Fibroblast of the aortic adventitia (primary cell): ENCODE data around the gene SERPINB1. TPM values are rescaled to one million over a fixed set of nuclear protein-coding genes. Genes with fewer than 3 reads are reported as not detected.
"Not testable (repeated sequence)": the region's sequence is repeated elsewhere in the genome, so short reads cannot be mapped to it uniquely, and the experiment has no call there.

Experiments used
- DNase-seq: peaks from one replicate; pipeline ENCODE4 v3.0.0-alpha.2; 2010; ENCODE audit warnings: low read depth
- H3K4me3 ChIP-seq: 2 replicates; pipeline ENCODE4 v1.5.1; 2011; ENCODE audit warnings: low read depth, mild to moderate bottlenecking, control low read depth, low read length, moderate library complexity
- total RNA-seq: library from RNA; depleted of rRNA; stranded (reverse); fragments of >200 nt; gene quantifications from 2 replicates; pipeline ENCODE4 v1.2.3, GENCODE V29; 2012; ENCODE audit warnings: low replicate concordance
- TF ChIP-seq, protein P1 (sequence below): IDR thresholded peaks from 2 replicates; pipeline ENCODE4 v1.5.1; 2011; ENCODE audit warnings: mild to moderate bottlenecking, low read length, control low read depth, inconsistent platforms; ENCODE audit not compliant: insufficient read depth

The SERPINB1 gene
- total RNA-seq, 1 donor = 22.1 TPM

DNA sequence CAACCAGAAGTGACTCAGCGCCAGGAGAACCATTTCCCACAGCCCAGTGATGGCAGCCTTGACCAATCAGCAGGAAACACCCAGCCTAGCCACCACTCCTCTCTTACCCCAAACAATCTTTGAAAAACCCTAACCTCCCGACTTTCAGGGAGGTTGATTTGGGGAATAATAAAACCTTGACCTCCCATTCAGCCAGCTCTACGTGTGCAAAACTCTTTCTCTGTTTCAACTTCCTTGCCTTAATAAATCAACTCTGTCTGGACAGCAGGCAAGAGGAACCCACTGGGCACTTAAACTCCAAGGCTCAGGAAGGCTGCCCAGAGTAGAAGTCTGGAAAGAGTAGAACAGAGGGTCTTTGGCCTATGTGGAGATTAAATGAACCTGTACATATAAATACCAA is 35.0 kb downstream of the SERPINB1 start:
- DNase-seq = no peak
- no peak overlapping the region for H3K4me3 ChIP-seq
- TF ChIP-seq, protein P1, sequence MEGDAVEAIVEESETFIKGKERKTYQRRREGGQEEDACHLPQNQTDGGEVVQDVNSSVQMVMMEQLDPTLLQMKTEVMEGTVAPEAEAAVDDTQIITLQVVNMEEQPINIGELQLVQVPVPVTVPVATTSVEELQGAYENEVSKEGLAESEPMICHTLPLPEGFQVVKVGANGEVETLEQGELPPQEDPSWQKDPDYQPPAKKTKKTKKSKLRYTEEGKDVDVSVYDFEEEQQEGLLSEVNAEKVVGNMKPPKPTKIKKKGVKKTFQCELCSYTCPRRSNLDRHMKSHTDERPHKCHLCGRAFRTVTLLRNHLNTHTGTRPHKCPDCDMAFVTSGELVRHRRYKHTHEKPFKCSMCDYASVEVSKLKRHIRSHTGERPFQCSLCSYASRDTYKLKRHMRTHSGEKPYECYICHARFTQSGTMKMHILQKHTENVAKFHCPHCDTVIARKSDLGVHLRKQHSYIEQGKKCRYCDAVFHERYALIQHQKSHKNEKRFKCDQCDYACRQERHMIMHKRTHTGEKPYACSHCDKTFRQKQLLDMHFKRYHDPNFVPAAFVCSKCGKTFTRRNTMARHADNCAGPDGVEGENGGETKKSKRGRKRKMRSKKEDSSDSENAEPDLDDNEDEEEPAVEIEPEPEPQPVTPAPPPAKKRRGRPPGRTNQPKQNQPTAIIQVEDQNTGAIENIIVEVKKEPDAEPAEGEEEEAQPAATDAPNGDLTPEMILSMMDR = no peak

DNA sequence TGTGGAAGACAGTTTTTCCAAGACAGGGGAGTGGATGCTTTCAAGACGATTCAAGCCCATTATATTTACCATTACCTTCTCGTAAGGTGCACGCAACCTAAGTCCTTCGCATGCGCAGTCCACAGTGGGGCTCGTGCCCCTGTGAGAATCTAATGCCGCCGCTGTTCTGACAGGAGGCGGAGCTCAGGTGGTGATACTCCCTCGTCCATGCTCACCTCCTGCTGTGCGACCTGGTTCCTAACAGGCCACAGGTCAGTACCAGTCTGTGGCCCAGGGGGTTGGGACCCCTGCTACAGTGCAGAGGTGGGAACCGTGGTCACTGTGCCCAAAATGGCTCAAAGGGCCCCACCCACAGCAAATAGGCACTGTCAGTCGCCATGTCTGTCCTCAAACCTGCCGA is 36.6 kb downstream of the SERPINB1 start:
- DNase-seq = no peak
- no peak overlapping the region for H3K4me3 ChIP-seq
- TF ChIP-seq, protein P1 = no peak

DNA sequence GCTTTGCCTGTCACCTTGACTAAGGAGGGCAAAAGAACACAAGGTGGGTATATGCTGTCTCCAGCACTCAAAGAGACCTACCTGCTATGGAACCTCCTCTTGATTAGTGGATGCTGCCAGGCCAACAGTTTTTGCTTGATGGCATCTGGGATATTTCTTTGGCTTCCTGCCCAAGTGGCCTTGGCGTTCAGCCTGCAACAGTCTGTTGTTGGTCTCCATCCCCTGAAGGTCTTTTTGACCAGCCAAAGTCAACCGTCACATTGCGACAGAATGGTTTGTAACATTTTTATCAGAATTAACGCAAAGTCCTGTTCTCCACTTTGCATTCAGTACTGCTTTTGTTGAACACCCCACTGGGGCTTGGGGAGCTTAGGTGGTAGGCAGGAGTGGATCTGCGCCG is 37.1 kb downstream of the SERPINB1 start:
- TF ChIP-seq, protein P1 = no peak
- DNase-seq = no peak
- no peak overlapping the region for H3K4me3 ChIP-seq

DNA sequence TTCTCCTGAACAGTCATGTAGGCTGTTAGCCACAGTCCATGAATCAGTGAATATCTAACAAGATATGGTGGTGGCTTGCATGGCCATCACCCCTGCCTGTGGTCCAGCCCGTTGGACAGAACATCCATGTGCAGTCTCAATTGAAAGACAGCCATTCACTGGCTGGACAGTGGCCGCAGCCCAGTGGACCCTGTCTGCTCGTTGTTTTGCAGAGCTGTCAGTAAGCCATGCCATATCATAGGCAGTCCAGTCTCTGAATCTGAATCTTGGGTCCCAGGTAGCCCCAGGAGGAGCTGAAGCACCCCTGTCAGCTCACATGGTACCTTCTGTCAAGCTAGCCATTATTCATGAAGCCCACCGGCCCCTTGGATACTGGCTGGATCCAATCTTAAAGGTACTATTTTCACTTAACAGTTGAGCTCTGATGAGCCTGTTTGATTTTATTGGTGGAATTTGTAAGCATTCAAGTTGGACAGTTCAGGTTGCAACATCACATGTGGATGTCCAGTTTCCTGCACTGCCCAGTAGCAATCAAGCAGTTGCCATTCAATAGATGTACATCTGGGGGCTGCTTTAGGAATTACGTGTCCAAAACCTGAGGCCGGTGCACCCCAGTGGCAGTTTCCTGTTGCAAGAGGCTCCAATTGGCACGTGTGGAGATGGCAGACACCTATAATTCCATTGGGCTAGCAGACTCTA is 37.8 kb downstream of the SERPINB1 start:
- H3K4me3 ChIP-seq = no peak overlapping the region
- TF ChIP-seq, protein P1 = no peak
- DNase-seq = no peak

DNA sequence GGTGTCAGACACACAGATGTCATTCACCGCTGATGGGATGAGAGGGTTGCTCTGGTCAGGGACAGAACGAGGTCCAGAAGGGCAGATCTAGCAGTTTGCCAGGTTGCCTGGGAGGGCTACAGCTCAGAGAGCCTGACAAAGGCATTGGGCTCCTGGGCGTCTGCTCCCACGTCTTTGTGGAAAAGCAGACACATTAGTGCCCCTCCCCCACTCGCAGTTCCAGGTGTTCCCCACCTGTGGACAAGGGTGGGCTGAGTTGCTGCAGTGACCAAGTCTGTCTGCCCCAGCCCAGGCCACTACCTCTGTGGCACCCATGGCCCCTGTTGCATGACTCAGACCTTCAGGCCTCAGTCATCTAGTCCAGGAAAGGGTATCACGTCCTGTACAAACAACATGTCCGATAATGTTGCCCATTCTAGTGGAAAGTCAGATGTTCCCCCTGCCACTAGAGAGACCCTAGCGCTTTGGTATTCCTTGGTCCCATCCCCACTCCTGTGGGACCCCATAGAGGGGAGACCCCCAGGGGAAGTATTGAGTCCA is 39.1 kb downstream of the SERPINB1 start:
- TF ChIP-seq, protein P1 = no peak
- no peak for DNase-seq
- no peak overlapping the region for H3K4me3 ChIP-seq

DNA sequence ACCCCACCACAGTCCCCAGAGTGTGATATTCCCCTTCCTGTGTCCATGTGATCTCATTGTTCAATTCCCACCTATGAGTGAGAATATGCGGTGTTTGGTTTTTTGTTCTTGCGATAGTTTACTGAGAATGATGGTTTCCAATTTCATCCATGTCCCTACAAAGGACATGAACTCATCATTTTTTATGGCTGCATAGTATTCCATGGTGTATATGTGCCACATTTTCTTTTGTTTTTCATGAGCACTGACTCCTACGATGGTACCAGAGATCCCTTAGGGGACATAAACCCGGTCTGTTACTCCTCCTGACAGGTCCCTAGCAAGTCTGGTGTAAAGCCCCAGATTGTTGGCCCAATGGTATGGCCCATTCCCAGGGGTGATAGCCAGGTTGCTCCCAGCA is 40.0 kb downstream of the SERPINB1 start:
- not testable (repeated sequence) for DNase-seq, H3K4me3 ChIP-seq

DNA sequence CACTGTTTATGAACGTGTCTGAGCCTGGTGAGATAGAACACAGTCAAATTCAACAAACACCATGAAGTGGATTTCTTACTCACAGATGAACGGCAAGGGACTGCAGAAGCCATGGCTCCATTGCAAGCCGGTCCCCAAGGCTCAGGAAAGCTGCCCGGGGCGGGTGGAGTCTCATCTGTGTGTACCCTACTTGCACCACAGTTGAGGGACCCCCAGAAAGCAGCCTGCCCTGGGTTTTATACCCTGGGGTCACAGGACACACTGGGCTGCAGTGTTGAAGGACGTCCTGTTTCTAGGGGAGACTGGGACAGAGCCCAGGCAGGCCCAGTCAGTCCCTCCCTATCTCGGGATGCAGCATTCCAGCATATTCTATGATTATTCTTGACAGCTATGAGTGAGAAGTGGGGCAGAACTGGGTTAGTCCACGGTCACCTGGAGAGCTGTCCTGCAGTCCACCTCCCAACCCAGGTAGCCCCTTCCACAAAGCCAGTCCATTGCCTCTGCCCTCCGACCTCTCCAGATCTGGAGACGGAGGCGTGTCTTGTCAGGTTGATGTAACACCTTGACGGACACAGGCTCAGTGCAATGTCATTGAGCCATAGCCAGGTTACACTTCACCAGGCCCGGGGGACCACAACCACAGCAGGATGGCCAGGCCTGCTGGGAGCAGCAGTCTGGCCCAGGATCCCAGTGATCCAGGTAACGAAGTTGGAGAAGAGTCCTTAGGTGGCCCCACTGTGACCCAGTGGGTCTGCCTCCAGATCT is 40.9 kb downstream of the SERPINB1 start:
- no peak for DNase-seq
- H3K4me3 ChIP-seq = no peak overlapping the region
- TF ChIP-seq, protein P1 = no peak
